Vagina (tissue), 2 donors: ENCODE measurements around the gene TLK2.
"Not testable (repeated sequence)": the region's sequence is repeated elsewhere in the genome, so short reads cannot be mapped to it uniquely, and the experiment has no call there.

Experiments used
- POLR2A ChIP-seq, 2 donors: fragments of 450-650 bp; IDR thresholded peaks; one replicate each; pipeline ENCODE4 v1.6.1; 2017; ENCODE audit warnings: antibody characterized with exemption in 2 of 2, mild to moderate bottlenecking in 2 of 2, moderate library complexity in 2 of 2
- POLR2AphosphoS5 ChIP-seq, 2 donors: sonication (generic); formaldehyde crosslinking; IDR thresholded peaks; one replicate each; pipeline ENCODE4 v1.9.0; 2017; ENCODE audit warnings: antibody characterized with exemption in 2 of 2, mild to moderate bottlenecking in 2 of 2, low read depth in 1 of 2; ENCODE audit not compliant: insufficient read depth in 1 of 2
- TF ChIP-seq, protein P1 (sequence below), 3 experiments: fragments of 450-650 bp in 2 of 3; fragments of 200-600 bp in 1 of 3; sonication (generic) in 1 of 3; IDR thresholded peaks; one replicate each; pipeline ENCODE4 v1.5.1; 2017 to 2019; ENCODE audit warnings: antibody characterized with exemption in 3 of 3, mild to moderate bottlenecking in 2 of 3, moderate library complexity in 2 of 3

DNA sequence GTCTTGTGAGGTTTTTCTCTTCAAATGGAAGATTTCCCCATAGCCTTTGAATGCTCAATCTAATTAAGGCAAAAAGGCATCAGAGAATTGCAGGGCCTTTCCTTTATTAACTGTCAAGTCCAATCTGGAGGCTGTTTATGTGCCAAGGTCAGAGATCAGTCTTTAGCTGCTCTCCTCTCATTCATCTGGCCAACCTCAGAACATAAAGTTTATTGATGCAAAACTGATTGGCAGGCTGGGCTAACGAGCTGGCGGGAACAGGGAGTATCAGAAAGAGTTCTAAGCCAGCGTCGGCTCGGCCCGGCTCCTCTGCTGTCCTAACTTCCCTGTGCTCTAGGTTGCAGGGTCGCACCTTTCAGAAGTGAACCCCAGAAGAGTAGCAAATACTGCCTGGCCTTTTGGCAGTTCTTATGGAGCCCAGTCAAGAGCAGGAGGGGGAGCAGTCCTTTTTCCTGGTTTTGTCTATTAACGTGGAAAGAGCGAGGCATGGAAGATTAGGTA lies 7.2 kb upstream of the TLK2 start:
- TF ChIP-seq, protein P1, sequence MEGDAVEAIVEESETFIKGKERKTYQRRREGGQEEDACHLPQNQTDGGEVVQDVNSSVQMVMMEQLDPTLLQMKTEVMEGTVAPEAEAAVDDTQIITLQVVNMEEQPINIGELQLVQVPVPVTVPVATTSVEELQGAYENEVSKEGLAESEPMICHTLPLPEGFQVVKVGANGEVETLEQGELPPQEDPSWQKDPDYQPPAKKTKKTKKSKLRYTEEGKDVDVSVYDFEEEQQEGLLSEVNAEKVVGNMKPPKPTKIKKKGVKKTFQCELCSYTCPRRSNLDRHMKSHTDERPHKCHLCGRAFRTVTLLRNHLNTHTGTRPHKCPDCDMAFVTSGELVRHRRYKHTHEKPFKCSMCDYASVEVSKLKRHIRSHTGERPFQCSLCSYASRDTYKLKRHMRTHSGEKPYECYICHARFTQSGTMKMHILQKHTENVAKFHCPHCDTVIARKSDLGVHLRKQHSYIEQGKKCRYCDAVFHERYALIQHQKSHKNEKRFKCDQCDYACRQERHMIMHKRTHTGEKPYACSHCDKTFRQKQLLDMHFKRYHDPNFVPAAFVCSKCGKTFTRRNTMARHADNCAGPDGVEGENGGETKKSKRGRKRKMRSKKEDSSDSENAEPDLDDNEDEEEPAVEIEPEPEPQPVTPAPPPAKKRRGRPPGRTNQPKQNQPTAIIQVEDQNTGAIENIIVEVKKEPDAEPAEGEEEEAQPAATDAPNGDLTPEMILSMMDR (IDR thresholded peaks at IDR 0.05), result not testable (repeated sequence)
- not testable (repeated sequence) for TF ChIP-seq POLR2A (IDR thresholded peaks at IDR 0.05); POLR2AphosphoS5 (IDR thresholded peaks at IDR 0.05; ENCODE audit: insufficient read depth in 1 of 2, low read depth in 1 of 2)
